Skeletal muscle tissue (tissue), 5 donors: ENCODE measurements around the gene SNAI1. TPM values are rescaled to one million over a fixed set of nuclear protein-coding genes. Genes with fewer than 3 reads are reported as not detected.

Experiments used
- H3K27ac ChIP-seq: one replicate; pipeline ENCODE4 v1.7.0; 2013; ENCODE audit warnings: mild to moderate bottlenecking, low read depth, low read length, inconsistent platforms
- H3K27me3 ChIP-seq, 3 donors: one replicate each; pipeline ENCODE4 v1.7.0; 2013; ENCODE audit warnings: low read length in 3 of 3; ENCODE audit not compliant: control insufficient read depth in 3 of 3, insufficient read depth in 3 of 3
- H3K36me3 ChIP-seq, 3 donors: one replicate each; pipeline ENCODE4 v1.7.0; 2013; ENCODE audit warnings: low read length in 3 of 3; ENCODE audit not compliant: control insufficient read depth in 3 of 3, insufficient read depth in 3 of 3
- H3K4me1 ChIP-seq, 3 donors: one replicate each; pipeline ENCODE4 v1.7.0; 2013; ENCODE audit warnings: low read length in 3 of 3, mild to moderate bottlenecking in 3 of 3; ENCODE audit not compliant: control insufficient read depth in 3 of 3, insufficient read depth in 3 of 3
- H3K4me3 ChIP-seq, 3 donors: one replicate each; pipeline ENCODE4 v1.7.0; 2013; ENCODE audit warnings: low read length in 3 of 3
- H3K9ac ChIP-seq, 3 donors: one replicate each; pipeline ENCODE4 v1.7.0; 2013; ENCODE audit warnings: low read length in 3 of 3, mild to moderate bottlenecking in 3 of 3, moderate library complexity in 2 of 3, low read depth in 1 of 3
- H3K9me3 ChIP-seq, 3 donors: one replicate each; pipeline ENCODE4 v1.7.0; 2013; ENCODE audit warnings: low read length in 3 of 3; ENCODE audit not compliant: control insufficient read depth in 3 of 3
- small RNA-seq: library from RNA; depleted of rRNA; stranded (forward); fragments of <200 nt; gene quantifications from one replicate; pipeline ENCODE3, GENCODE V24; 2014
- total RNA-seq: library from RNA; depleted of rRNA; stranded (reverse); fragments of >200 nt; gene quantifications from one replicate; pipeline ENCODE4 v1.2.3, GENCODE V29; 2014
- donor health status: Osteomylitis.

Gene SNAI1
- total RNA-seq, 1 donor from 2014 or later, result 0.52 TPM

DNA sequence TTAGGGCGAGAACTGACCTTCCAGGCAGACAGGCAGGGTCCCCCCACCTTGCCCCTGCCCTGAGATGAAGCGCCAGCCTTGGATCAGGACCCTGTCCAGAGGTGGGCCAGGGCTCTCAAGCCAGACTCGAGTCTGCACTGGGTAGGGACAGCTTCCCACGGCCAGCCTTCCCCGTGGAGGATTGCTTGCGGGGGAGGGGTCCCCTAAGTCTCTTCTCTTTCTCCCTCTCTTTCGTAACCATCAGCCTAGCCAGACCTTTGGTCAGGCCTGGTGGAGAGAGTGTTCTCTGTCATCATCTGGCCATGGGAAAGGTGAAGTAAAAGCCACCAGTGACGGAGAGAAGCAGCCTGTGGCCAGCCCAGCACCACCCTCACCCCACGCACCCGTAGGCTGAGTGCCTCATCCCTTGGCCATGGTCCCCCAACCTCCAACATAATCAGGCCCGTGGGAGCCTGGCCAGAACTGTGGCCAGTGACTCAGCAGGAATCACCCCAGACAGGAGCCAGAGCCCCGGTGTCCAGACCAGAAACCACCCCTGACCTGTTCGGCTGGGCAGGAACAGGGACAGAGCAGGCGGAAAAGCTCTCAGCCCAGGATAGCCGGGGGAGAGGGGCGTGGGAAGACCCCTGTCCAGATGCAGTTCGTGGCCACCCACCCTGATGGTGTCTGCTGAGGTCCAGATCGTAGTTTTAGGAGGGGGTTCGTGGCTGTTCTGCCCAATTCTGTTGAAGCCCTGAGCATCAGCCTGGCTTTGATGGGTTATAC, 47.1 kb downstream of the SNAI1 start:
- Histone ChIP-seq H3K27ac (peak overlapping the region; percentile 52), H3K9ac (peak overlapping the region; percentile 16 to 61 (median 50)), H3K4me3 (peak overlapping the region in 2 of 3 donors; percentile 13 to 17), H3K27me3 (no peaks in the 10 kb centered on the region), H3K36me3 (no peaks in the 10 kb centered on the region), H3K9me3 (no peaks in the 10 kb centered on the region), H3K4me1 (peaks cover 22 to 50% (median 23%) of the 10 kb centered on the region in 3 donors)

- Histone ChIP-seq H3K27me3 (no peaks in the 10 kb centered on the region), H3K4me3 (no peak overlapping the region), H3K9ac (no peak overlapping the region), H3K9me3 (no peaks in the 10 kb centered on the region), H3K36me3 (no peaks in the 10 kb centered on the region), H3K27ac (peak overlapping the region; percentile 25), H3K4me1 (peaks cover 14 to 39% (median 22%) of the 10 kb centered on the region in 3 donors)
Measured at GRCh38 chr20:50032955-50033666, 50.3 kb downstream of the SNAI1 start.

GRCh38 chr20:50034567-50035180, 51.9 kb downstream of the SNAI1 start:
- Histone ChIP-seq H3K27ac (no peak overlapping the region), H3K36me3 (no peaks in the 10 kb centered on the region), H3K9me3 (no peaks in the 10 kb centered on the region), H3K27me3 (no peaks in the 10 kb centered on the region), H3K4me3 (no peak overlapping the region), H3K9ac (no peak overlapping the region), H3K4me1 (peaks cover 10 to 30% (median 17%) of the 10 kb centered on the region in 3 donors)

GRCh38 chr20:50036703-50037102, 53.9 kb downstream of the SNAI1 start:
- H3K27me3 ChIP-seq, result no peaks in the 10 kb centered on the region
- no peaks in the 10 kb centered on the region for H3K9me3 ChIP-seq
- peak overlapping the region in 1 of 3 donors; percentile 16 for H3K9ac ChIP-seq
- no peaks in the 10 kb centered on the region for H3K36me3 ChIP-seq
- no peak overlapping the region for H3K4me3 ChIP-seq
- H3K4me1 ChIP-seq, result peaks cover 0 to 12% (median 5%) of the 10 kb centered on the region in 3 donors
- no peak overlapping the region for H3K27ac ChIP-seq

DNA sequence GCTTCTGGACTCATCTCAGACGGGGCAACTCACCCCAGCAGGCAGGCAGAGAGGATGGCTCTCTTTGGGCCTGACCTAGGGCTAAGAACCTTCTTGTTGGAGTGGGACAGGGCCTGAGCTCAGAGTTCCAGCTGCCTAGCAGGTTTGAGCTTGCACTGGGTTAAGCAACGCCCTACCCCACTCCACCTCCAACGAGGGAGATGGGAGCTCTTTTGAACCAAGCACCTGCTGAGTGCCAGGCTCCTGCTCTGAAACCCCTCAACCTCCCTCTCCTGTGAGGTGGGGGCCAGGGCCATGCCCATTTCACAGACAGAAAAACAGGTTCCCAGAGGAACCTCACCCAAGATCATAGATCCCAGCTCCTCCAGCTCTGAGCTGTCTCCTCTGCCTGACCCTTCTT, 54.3 kb downstream of the SNAI1 start:
- no peaks in the 10 kb centered on the region for H3K9me3 ChIP-seq
- peaks cover 0 to 12% (median 5%) of the 10 kb centered on the region in 3 donors for H3K4me1 ChIP-seq
- H3K4me3 ChIP-seq, result no peak overlapping the region
- no peaks in the 10 kb centered on the region for H3K36me3 ChIP-seq
- no peaks in the 10 kb centered on the region for H3K27me3 ChIP-seq
- H3K27ac ChIP-seq, result no peak overlapping the region
- H3K9ac ChIP-seq, result no peak overlapping the region

GRCh38 chr20:50037575-50037974, 54.8 kb downstream of the SNAI1 start:
- H3K9me3 ChIP-seq, result no peaks in the 10 kb centered on the region

GRCh38 chr20:50038169-50038568, 55.4 kb downstream of the SNAI1 start:
- H3K4me1 ChIP-seq, result peaks cover 0 to 9% (median 2%) of the 10 kb centered on the region in 3 donors
- no peak overlapping the region for H3K4me3 ChIP-seq
- no peak overlapping the region for H3K9ac ChIP-seq
- no peak overlapping the region for H3K27ac ChIP-seq
- H3K27me3 ChIP-seq, result no peaks in the 10 kb centered on the region
- no peaks in the 10 kb centered on the region for H3K9me3 ChIP-seq
- H3K36me3 ChIP-seq, result no peaks in the 10 kb centered on the region

More at GRCh38 chr20:50037575-50037974, 54.8 kb downstream of the SNAI1 start:
- H3K27ac ChIP-seq, result no peak overlapping the region
- no peaks in the 10 kb centered on the region for H3K27me3 ChIP-seq
- no peaks in the 10 kb centered on the region for H3K36me3 ChIP-seq
- H3K9ac ChIP-seq, result no peak overlapping the region
- peaks cover 0 to 12% (median 5%) of the 10 kb centered on the region in 3 donors for H3K4me1 ChIP-seq
- H3K4me3 ChIP-seq, result no peak overlapping the region

Small RNA genes within 50 kb of the gene (small RNA-seq; reads per million reads assigned to genes)
- gene RF00017 (not detected), gene RNU6-147P (not detected)

Other genes with a start within 250 kb of the SNAI1 start
- gene SLC9A8, start 170.2 kb upstream of the SNAI1 start, total RNA-seq, result 3.1 TPM
- 1.0 TPM for gene SPATA2, start 67.5 kb upstream of the SNAI1 start, total RNA-seq
- gene RNF114, start 46.6 kb upstream of the SNAI1 start, total RNA-seq, result 35.0 TPM
- 36.5 TPM for gene UBE2V1, start 130.2 kb downstream of the SNAI1 start, total RNA-seq
- 5.7 TPM for gene PEDS1, start 170.7 kb downstream of the SNAI1 start, total RNA-seq
- 7.3 TPM for gene CEBPB, start 207.8 kb downstream of the SNAI1 start, total RNA-seq